ENCODE data around the gene MSANTD2. TPM values are rescaled to one million over a fixed set of nuclear protein-coding genes. Genes with fewer than 3 reads are reported as not detected.

MSANTD2 gene
- total RNA-seq, 6 experiments from 2014 or later: 2.6 to 4.7 (median 3.6) TPM

DNA sequence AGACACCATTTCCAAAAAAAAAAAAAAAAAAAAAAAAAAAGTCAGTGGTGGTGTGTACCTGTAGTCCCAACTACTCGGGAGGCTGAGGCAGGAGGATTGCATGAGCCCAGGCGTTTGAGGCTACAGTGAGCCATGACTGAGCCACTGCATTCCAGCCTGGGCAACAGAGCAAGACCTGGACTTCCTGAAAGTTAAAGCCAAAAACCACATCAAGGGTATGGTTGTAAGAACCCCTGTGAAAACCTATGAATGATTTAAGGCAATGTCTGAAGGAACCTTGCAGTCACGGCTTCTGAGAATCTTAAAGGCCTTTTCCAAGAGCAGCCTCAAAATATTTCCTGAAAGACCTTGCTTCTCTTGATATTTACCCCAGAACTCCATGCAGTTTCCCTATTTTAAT is 30.5 kb upstream of the MSANTD2 start:
- Histone ChIP-seq H3K9me3 (no peaks in the 10 kb centered on the region), H3K4me3 (no peak overlapping the region), H3K36me3 (no peaks in the 10 kb centered on the region), H3K27ac (no peak overlapping the region), H3K27me3 (no peaks in the 10 kb centered on the region), H3K4me1 (no peaks in the 10 kb centered on the region)
- 57% methylated on average over 3 of the region's 3 CpGs for WGBS (ENCODE audit: insufficient coverage, low coverage, low lambda C conversion rate, missing lambda C conversion rate)
- intact Hi-C loops (cut with DNase I): no loop called here
- TF ChIP-seq POLR2A (IDR thresholded peaks at IDR 0.05) (no peak), CTCF (IDR thresholded peaks at IDR 0.05) (no peak)
- ATAC-seq (no peak), DNase-seq (no peak)

- no peak for ATAC-seq
- Histone ChIP-seq H3K36me3 (no peaks in the 10 kb centered on the region), H3K27ac (no peak overlapping the region), H3K4me1 (no peaks in the 10 kb centered on the region), H3K27me3 (no peaks in the 10 kb centered on the region), H3K9me3 (no peaks in the 10 kb centered on the region), H3K4me3 (no peak overlapping the region)
- no peak for DNase-seq
- 71% methylated on average over 3 of the region's 3 CpGs for whole genome bisulfite sequencing (ENCODE audit: insufficient coverage, low coverage, low lambda C conversion rate, missing lambda C conversion rate)
- intact Hi-C loops (cut with DNase I): no loop called here
- TF ChIP-seq POLR2A (IDR thresholded peaks at IDR 0.05): no peak
- no peak for TF ChIP-seq CTCF (IDR thresholded peaks at IDR 0.05)
Measured at GRCh38 chr11:124829986-124830385, 29.8 kb upstream of the MSANTD2 start.

DNA sequence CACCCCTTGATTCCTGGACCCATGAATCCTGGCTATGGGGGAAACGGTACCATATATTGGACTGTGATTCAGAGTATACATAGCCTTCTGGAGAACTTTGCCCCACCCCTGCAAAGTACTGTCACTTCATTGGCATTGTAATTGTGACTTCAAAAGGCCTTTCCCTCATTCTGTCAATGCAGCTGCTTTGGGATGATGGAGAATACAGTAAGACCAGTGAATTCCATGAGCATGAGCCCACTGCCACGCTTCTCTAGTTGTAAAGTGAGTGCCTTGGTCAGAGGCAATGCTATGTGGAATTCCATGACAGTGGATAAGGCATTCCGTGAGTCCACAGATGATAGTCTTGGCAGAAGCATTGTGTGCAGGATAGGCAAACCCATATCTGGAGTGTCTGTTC is 25.7 kb upstream of the MSANTD2 start:
- 0% methylated on average over 1 of the region's 3 CpGs for WGBS (ENCODE audit: insufficient coverage, low coverage, low lambda C conversion rate, missing lambda C conversion rate)
- Histone ChIP-seq H3K27ac (no peak overlapping the region), H3K4me3 (no peak overlapping the region), H3K27me3 (no peaks in the 10 kb centered on the region), H3K36me3 (no peaks in the 10 kb centered on the region), H3K4me1 (no peaks in the 10 kb centered on the region), H3K9me3 (no peaks in the 10 kb centered on the region)
- no peak for ATAC-seq
- TF ChIP-seq CTCF (IDR thresholded peaks at IDR 0.05): no peak
- no peak for TF ChIP-seq POLR2A (IDR thresholded peaks at IDR 0.05)
- DNase-seq: no peak
- intact Hi-C loops (cut with DNase I): no loop called here

DNA sequence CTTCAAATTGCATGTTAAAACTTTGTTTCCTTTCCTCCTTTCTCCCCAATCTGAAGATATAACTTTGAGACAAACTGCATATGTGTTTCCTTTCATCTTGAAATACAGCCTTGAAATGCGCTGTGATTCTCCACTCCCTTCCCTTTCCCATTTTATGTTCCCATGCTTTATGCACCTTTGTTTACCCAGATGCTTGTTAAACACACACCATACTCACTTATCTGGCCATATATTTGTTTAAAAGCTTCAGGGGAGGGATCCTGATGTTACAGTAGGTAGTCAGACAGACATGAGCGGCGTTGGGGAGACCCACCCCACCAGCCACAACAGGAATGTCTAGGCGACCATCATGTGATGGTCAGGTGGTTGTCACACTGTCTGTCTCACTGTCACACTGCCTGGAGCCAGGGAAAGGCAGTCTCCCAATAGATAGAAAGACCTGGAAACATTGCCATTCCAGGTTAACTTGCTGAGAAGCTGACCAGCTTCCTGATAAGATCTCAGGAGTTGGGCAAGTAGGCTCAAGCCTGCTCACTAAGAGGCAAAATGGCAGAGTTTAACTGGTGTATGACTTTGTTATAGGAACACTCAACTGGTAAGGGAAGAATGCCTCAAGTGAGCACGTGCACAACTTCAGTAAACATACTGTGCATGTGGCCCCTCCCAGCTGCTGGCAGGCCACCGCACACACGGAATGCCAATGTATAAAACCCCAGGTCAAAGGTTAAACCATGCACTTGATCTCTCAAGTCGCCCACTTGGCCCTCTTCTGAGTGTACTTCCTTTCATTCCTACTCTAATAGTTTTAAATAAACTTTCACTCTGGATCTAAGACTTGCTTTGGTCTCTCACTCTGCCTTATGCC is 23.5 kb upstream of the MSANTD2 start:
- no peak overlapping the region for H3K27ac ChIP-seq
- TF ChIP-seq POLR2A (IDR thresholded peaks at IDR 0.05): no peak
- TF ChIP-seq CTCF (IDR thresholded peaks at IDR 0.05): no peak
- H3K4me1 ChIP-seq: no peaks in the 10 kb centered on the region
- intact Hi-C loops (cut with DNase I): no loop called here
- no peak for ATAC-seq
- DNase-seq: no peak
- H3K9me3 ChIP-seq: no peaks in the 10 kb centered on the region
- 47% methylated on average over 7 of the region's 8 CpGs for WGBS (ENCODE audit: insufficient coverage, low coverage, low lambda C conversion rate, missing lambda C conversion rate)
- H3K4me3 ChIP-seq: no peak overlapping the region
- H3K36me3 ChIP-seq: no peaks in the 10 kb centered on the region
- no peaks in the 10 kb centered on the region for H3K27me3 ChIP-seq

Measured in right lobe of liver (tissue), 6 donors.